GM18505 (cell line): ENCODE results near the gene SH3PXD2A.
"Not testable (repeated sequence)": the region's sequence is repeated elsewhere in the genome, so short reads cannot be mapped to it uniquely, and the experiment has no call there.

Source experiments
- ATAC-seq: cut with Tn5 transposase; IDR thresholded peaks from one replicate; pipeline ENCODE4 v1.9.1; 2021; ENCODE audit not compliant: unreplicated experiment
- POLR2A ChIP-seq: IDR thresholded peaks from 4 replicates; pipeline ENCODE4 v1.6.1; 2011; ENCODE audit warnings: borderline replicate concordance; ENCODE audit not compliant: insufficient read depth, insufficient read length; ENCODE audit errors: extremely low read depth

SH3PXD2A gene

DNA sequence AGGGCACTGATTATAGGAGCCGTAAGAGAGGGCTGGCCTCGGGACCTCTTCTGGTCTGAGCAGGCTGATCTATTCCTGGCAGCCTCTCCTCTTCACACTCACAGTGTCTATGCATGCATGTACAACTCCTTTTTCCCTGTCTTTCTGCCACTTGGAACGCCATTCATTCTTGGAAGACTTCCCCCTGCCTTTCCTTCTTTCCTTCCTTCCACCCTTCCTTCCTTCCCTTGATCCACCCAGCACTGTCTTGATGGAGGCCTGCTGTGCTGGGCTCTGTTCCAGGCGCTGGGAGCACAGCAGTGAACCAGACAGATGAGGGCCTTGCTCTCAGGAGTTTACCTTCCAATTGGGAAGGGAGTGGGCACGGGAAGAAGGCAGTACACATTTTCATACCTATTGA lies 114.8 kb downstream of the SH3PXD2A start:
- ATAC-seq, result no peak
- TF ChIP-seq POLR2A, result no peak

DNA sequence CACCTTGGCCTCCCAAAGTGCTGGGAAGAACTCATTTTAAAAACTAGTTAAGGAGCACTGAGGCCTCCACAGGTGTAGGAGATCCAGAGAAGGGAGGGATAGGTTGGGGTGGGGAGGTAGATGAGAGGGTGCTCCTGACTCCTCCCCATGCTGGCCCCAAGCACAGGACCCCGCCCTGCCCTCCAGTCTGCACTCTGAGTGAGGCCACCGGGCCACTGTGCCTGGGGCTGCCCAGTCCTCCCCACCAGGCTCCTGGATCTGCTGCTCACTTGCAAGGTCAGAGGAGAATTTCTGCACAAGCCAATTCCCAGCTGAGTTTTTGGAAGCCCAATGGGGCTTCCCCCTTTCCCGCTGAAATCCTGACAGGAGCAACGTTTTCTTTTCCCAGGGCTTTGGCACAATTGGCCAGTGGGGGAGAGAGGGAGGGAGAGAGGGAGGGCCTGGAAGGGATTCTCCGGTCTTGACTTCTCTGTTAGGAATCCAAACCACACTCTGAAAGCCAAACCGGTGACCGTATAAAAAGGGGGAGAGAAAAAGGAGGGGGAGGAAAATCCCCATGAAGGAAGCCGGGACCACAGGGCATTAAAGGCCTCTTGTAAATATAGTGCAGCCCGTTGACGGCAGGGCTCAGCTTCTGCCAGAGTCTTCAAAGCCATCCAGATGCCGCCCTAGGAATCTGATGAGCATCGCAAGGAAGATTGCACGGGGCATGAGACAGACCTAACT lies 116.2 kb downstream of the SH3PXD2A start:
- TF ChIP-seq POLR2A, result no peak

DNA sequence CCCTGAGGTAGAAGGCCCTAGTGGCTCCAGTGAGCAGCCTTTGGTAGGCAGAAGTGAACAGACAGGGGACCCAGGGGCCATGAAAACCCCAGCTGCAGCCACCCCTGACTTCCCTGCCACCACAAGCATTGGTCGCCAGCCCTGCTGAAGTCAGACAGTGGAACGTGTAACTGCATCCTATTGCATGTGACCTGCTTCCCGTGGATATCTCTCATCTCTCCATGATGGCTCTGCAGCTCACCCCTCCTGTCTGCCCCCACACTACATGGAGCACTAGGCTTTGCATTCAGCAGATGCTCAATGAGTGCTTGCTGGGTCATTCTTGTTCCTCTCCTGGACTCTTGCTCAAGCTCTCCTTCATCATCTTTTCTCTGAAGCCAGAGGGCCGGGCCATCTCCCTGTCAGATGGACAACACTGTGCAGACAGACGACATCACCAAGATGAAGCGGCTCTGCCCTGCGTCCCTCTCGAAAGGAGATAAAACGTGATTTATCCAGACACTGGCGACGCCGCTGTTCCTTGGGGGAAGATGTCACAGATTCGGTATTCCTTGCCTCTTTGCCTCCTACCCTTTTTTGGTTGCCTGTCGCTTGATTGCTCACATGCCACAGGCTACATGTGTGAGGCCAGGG lies 117.5 kb downstream of the SH3PXD2A start:
- TF ChIP-seq POLR2A, result no peak
- ATAC-seq, result no peak

More for the DNA sequence above, 116.2 kb downstream of the SH3PXD2A start:
- no peak for ATAC-seq

DNA sequence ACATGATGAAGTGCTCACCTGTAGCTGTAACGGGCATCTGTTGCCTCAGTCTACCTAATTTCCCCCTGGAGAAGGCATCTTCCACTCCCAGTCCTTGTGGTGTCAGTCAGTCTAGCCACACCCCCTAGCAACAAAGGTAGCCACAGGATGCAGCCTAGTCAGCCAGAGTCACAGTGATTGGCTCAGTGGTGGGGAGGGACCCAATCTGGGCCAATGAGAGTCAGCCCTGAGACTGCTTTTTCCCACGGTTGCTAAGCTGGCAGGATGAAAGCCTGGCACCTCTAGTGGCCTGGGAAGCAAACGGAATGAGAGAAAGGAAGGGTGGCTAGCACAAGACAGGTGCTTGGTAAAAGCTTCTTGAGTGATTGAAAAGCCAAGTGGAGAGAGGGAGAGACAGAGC lies 118.6 kb downstream of the SH3PXD2A start:
- TF ChIP-seq POLR2A, result no peak
- ATAC-seq, result no peak

DNA sequence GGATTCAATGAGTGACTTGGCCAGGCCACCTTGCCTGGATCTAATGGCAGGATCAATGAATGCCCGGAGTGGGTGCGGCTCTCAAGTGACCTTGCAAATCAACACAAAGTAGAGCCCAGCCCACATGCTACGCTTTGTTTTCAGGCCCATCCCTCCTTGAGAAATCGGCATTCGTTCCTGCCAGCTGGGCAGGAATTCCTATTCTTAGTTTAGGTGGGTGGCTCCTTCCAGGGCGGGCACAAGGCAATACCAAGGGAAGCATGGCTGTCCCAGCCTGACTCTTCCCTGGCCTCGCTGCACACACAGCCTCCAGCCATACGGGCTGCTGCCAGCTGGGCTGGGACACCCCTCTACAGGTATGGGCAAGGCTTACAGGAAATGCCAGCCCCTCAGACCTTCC lies 119.3 kb downstream of the SH3PXD2A start:
- ATAC-seq, result no peak
- no peak for TF ChIP-seq POLR2A

DNA sequence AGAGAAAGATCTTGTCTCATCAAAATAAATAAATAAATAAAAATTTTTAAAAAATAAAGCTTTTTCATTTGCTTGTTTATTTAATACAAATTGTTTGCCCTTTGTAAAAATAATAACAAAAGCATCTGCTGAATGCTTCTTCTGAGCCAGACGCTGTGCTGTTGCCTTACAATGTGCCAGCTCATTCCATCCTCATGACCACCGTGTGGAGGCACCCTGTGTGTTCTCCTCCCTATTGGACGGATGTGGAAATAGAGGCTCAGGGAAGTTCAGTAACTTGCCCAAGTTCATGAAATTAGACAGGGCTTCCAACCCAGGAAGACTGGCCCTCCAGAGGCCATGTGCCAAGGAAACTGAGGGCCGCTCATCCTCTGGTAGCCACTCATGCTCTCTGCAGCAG lies 120.6 kb downstream of the SH3PXD2A start:
- no peak for TF ChIP-seq POLR2A

DNA sequence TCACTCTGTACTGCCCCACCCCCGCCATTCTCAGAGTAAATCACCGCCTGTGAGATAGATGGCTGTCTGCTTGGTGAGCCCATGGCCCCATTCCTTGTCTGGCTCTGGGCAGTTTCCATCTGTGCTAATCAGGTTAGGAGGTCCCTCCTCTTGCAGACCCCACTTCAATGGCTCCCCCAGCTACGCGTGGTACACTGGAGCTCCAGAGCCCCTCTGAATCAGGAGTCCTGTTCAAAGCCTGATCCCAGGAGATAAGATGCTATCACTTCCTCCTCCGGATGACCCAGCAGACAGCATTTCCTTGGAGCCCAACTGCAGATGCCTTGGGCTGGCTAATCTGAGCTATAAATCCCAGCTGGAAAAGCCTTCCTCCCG lies 122.3 kb downstream of the SH3PXD2A start:
- ATAC-seq, result no peak
- TF ChIP-seq POLR2A, result no peak

More for the DNA sequence above, 120.6 kb downstream of the SH3PXD2A start:
- ATAC-seq, result no peak

DNA sequence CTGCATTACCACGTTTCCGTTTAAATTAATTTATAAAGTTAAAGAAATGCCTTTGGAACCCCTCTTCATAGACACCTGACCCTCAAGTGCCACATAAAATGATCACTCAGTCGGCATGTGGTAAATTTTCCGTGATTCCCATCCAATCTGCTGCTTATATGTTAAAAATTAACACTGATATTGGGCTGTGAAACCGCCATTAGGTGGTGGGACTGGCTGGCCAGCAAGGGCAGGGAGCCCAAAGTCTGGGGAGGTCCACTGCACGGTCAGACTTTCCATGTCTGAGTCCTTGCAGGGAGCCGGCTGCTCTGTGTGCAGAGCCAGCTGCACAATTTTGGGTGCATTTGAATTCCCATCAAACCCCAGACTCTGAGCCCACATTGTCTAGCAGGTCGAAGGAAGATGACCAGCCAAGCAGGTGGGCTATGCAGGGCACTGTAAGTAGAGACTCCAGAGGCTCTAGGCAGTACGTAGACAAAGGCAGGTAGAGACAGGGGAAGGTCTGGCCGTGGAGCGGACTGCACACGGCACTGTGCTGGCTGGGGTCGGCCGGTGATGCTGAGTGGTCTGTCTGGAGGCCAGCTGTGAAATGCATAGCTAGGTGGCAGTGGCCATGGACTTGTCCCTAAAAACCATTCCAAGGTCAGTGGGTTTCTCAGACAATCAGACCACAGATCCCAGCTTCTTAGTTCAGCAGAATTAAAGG lies 122.9 kb downstream of the SH3PXD2A start:
- TF ChIP-seq POLR2A, result no peak
- ATAC-seq, result no peak

DNA sequence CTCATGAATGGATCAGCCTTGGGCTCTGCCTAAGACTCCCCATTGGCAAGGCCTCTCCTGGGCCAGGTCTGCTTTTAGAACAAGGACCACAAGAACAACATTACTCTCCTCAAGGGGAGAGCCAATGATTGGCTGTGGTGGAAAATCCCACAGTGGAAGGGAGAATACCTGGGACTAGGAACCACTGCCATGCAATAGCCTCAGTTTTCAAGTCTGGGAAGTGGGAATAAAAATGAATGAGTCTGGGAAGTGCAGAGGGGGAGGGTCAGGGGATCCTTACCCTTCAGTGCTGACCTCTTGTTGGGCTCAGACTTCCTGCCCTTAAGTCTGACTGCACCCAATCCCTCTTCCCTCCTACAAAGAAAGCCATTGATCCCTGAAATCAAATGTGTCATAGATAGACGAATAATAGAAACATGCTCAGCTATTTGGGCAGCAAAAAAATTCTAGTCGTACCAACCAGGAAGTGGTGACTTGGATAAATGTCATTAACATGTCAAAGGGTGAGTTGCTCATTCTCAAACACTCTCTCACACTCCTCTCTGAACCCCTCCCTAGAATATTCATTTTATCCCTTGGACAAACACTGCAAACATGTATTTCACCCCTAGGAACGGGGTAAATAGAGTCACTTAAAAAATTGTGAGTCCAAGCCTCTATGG lies 123.6 kb downstream of the SH3PXD2A start:
- TF ChIP-seq POLR2A, result no peak
- ATAC-seq, result no peak

DNA sequence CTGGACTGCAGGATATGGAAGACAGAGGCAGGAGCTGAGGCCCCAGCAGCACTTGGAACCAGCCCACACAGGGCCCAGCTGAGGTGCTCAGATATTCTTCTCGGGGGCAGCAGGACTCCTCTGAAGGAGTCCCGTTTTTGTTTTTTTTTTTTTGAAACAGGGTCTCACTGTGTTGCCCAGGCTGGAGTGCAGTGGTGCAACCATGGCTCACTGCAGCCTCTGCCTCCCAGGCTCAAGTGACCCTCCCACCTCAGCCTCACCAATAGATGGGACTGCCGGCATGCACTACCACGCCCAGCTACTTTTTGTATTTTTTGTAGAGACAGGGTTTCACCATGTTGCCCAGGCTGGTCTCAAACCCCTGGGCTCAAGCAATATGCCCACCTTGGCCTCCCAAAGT lies 124.3 kb downstream of the SH3PXD2A start:
- not testable (repeated sequence) for ATAC-seq

DNA sequence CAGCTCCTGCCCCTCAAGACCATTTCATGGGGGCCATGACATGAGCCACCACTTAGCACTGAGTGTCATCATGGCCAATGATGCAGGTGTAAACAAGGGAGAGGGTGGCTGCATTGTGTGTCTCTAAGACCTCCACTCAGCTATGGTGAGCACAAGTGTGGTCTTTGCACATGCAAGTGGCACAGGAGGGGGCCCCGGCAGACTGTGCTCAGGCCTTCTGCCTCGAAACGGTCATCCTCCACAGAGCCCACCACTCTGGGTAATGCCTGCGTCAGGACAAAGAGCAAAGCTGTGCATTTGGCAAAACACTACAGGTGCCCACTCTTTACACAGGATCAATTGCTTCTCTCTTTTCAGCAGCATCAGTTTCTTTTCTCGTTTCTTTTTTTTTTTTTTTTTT lies 125.5 kb downstream of the SH3PXD2A start:
- no peak for ATAC-seq
- no peak for TF ChIP-seq POLR2A

DNA sequence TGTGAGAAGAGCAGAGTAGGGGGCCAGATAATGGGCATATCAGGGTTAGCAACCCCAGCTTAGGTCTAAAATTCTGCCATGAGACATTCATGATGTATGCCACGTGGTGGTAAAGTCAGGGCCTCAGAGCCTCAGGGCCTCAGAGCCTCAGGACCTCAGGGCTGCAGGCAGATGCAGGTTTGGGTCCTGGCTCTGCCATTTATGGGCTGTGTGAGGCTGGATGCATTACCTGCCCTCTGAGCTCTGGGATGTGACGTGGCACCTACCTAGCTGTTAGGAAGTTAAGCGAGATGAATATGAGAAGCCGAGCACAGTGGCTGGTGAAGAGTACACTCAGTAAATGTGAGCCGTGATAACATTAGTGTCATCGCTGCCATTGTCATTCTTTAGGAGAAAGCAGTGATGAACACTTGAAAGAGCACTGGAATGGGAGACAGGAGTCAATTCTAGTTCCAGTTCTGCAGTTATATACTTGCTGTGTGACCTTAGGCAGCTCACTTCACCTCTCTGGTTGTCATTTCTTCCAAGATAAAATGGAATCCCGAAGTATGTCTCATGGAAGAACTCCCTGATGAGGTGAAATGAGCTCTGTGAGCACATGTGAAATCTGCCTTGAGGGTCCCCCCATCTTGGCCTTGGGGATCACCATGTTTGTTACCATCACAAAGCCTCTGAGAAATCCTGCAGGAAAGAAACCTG lies 127.2 kb downstream of the SH3PXD2A start:
- TF ChIP-seq POLR2A, result no peak
- ATAC-seq, result no peak

DNA sequence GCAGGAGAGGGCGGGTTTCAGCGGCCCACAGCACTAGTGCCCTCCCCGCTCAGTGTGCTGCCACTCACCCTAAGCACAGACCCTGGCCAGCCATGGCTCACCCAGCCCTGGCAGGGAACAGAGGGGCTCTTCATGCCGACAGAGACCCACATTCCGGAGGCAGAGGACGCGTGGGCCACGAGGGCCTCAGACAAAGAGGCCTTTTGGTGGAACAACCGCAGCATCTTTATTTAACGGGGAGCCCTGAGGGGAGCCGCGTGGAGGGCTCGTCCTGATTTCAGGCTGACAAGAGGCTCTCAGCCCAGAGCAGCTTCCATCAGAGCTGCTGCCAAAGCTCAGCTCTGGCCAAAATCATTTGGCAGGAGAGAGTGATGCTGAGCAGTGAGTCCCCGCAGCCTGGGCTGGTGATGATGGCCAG lies 127.8 kb downstream of the SH3PXD2A start:
- no peak for TF ChIP-seq POLR2A
- no peak for ATAC-seq
